Endothelial cell of umbilical vein (primary cell): ENCODE measurements around the gene DIP2C. TPM values are rescaled to one million over a fixed set of nuclear protein-coding genes. Genes with fewer than 3 reads are reported as not detected.

ENCODE experiments used
- BruUV-seq: library from RNA; stranded (reverse); fragments of 400-500 nt; replicated peaks from 2 replicates; lab custom pipeline; 2021; lab: Mats Ljungman, UMichigan
- CTCF ChIA-PET: fragments of 300-600, 350-600 bp; sonication (Branson Sonifier 250); formaldehyde crosslinking; loops from one replicate; lab custom pipeline; 2021; ENCODE audit warnings: antibody characterized with exemption, inconsistent platforms; lab: Charles Lee
- POLR2A ChIA-PET: fragments of 300-600, 350-600 bp; sonication (Branson Sonifier 250); formaldehyde crosslinking; loops from one replicate; lab custom pipeline; 2021; ENCODE audit warnings: antibody characterized with exemption, inconsistent platforms; lab: Charles Lee
- DNase-seq: peaks from one replicate; pipeline ENCODE4 v3.0.0-alpha.2; 2011; ENCODE audit warnings: low read depth, low spot score
- FAIRE-seq: peaks from 2 replicates; lab custom pipeline; 2011; peaks lifted over from hg19 to GRCh38; lab: Jason Lieb, UNC
- H2AFZ ChIP-seq: 2 replicates; pipeline ENCODE4 v1.6.0; 2012; ENCODE audit warnings: low read depth, low read length, control low read depth, inconsistent platforms
- H3K27ac ChIP-seq: 2 replicates; pipeline ENCODE4 v1.5.1; 2011; ENCODE audit warnings: low read depth, mild to moderate bottlenecking, control low read depth, low read length, moderate library complexity; ENCODE audit not compliant: insufficient read depth
- H3K27me3 ChIP-seq, 2 experiments: 2 replicates each; pipeline versions ENCODE4 v1.6.0 to v1.6.1; 2011; ENCODE audit warnings: low read length in 2 of 2, mixed read lengths in 1 of 2; ENCODE audit not compliant: control insufficient read depth in 2 of 2, insufficient read depth in 2 of 2
- H3K36me3 ChIP-seq, 2 experiments: 2 replicates in 1 of 2; 3 replicates in 1 of 2; pipeline ENCODE4 v1.5.1; 2011; ENCODE audit warnings: low read length in 2 of 2, mild to moderate bottlenecking in 1 of 2, moderate library complexity in 1 of 2; ENCODE audit not compliant: control insufficient read depth in 2 of 2, insufficient read depth in 2 of 2; ENCODE audit errors: extremely low read depth in 1 of 2
- H3K4me1 ChIP-seq: 3 replicates; pipeline ENCODE4 v1.5.1; 2011; ENCODE audit warnings: mild to moderate bottlenecking, low read length; ENCODE audit not compliant: control insufficient read depth, insufficient read depth; ENCODE audit errors: extremely low read depth
- H3K4me2 ChIP-seq: 2 replicates; pipeline ENCODE4 v1.6.1; 2011; ENCODE audit warnings: low read length, control low read depth, mixed read lengths; ENCODE audit not compliant: insufficient read depth
- H3K4me3 ChIP-seq, 3 experiments: fragments of 200-600 bp in 1 of 3; sonication (generic), shearing (Covaris generic) in 1 of 3; replicated peaks in 1 of 3; 2 replicates each; pipeline ENCODE4 v1.5.1; 2011 to 2016; ENCODE audit warnings: control low read depth in 3 of 3, low read length in 3 of 3, mild to moderate bottlenecking in 2 of 3, inconsistent platforms in 1 of 3, low read depth in 1 of 3, moderate library complexity in 1 of 3; ENCODE audit not compliant: insufficient read depth in 1 of 3
- H3K79me2 ChIP-seq: 2 replicates; pipeline ENCODE4 v1.6.0; 2012; ENCODE audit warnings: low read length, inconsistent platforms; ENCODE audit not compliant: control insufficient read depth, insufficient read depth
- H3K9ac ChIP-seq: replicated peaks from 2 replicates; pipeline ENCODE3; 2011; ENCODE audit warnings: low read length, control low read depth; ENCODE audit not compliant: insufficient read depth; ENCODE audit errors: extremely low read depth
- H3K9me1 ChIP-seq: replicated peaks from 3 replicates; pipeline ENCODE4 v1.6.0; 2011; ENCODE audit warnings: mild to moderate bottlenecking, low read length; ENCODE audit not compliant: control insufficient read depth, insufficient read depth; ENCODE audit errors: extremely low read depth
- H3K9me3 ChIP-seq: replicated peaks from 2 replicates; pipeline ENCODE4 v1.5.1; 2012; ENCODE audit warnings: low read length, inconsistent platforms; ENCODE audit not compliant: control insufficient read depth, insufficient read depth
- H4K20me1 ChIP-seq: replicated peaks from 2 replicates; pipeline ENCODE3; 2011; ENCODE audit warnings: mild to moderate bottlenecking, low read length; ENCODE audit not compliant: control insufficient read depth, insufficient read depth; ENCODE audit errors: extremely low read depth
- EZH2 ChIP-seq: IDR thresholded peaks from 2 replicates; pipeline ENCODE4 v1.6.1; 2012; ENCODE audit warnings: borderline replicate concordance, low read depth, mild to moderate bottlenecking, moderate library complexity, low read length, inconsistent platforms; ENCODE audit not compliant: severe bottlenecking
- FOS ChIP-seq: IDR thresholded peaks from 2 replicates; pipeline ENCODE4 v1.6.1; 2011; ENCODE audit warnings: mild to moderate bottlenecking, low read length, moderate library complexity, borderline replicate concordance; ENCODE audit not compliant: insufficient read depth
- GATA2 ChIP-seq: IDR thresholded peaks from 2 replicates; pipeline ENCODE4 v1.7.0; 2011; ENCODE audit warnings: low read depth, mild to moderate bottlenecking, moderate library complexity, mixed read lengths, low read length; ENCODE audit not compliant: insufficient read length, insufficient read depth
- JUN ChIP-seq: IDR thresholded peaks from 2 replicates; pipeline ENCODE4 v1.6.1; 2011; ENCODE audit warnings: borderline replicate concordance, low read depth; ENCODE audit not compliant: insufficient read length, insufficient read depth
- MYC ChIP-seq: IDR thresholded peaks from one replicate; pipeline ENCODE4 v1.6.1; 2011; ENCODE audit warnings: mild to moderate bottlenecking, low read depth, low read length
- POLR2A ChIP-seq: IDR thresholded peaks from 2 replicates; pipeline ENCODE4 v1.6.1; 2012; ENCODE audit warnings: low read depth, mild to moderate bottlenecking, control low read depth, low read length
- POLR2AphosphoS5 ChIP-seq: IDR thresholded peaks from 2 replicates; pipeline ENCODE4 v1.6.1; 2012; ENCODE audit warnings: low read depth, mild to moderate bottlenecking, control low read depth, low read length, moderate library complexity; ENCODE audit not compliant: insufficient read depth
- dilution Hi-C: fragments of 300-500 bp; cut with MboI; formaldehyde crosslinking; loops from one replicate; pipeline ENCODE4 v1.15.0; 2019; ENCODE audit warnings: low sequenced_read_pairs; ENCODE audit not compliant: extremely low pct_ligation_motif_present
- intact Hi-C: fragments of 100-400 bp; cut with micrococcal nuclease; formaldehyde crosslinking; loops from one replicate; pipeline ENCODE4 v1.10.0; 2022
- polyA plus RNA-seq, 4 experiments: library from polyadenylated mRNA; depleted of rRNA in 3 of 4; stranded (reverse) in 3 of 4; unstranded in 1 of 4; fragments of >200 nt; gene quantifications; 2 replicates each; pipeline versions ENCODE4 v1.2.1 to v1.2.3, GENCODE V29; 2011 to 2012; ENCODE audit warnings: missing spikeins in 1 of 4
- total RNA-seq: library from RNA; stranded (reverse); gene quantifications from 2 replicates; pipeline ENCODE4 v1.2.3, GENCODE V29; 2021
- TF ChIP-seq, protein P1 (sequence below), 2 donors: IDR thresholded peaks; 1 replicate in 1 of 2; 2 replicates in 1 of 2; pipeline ENCODE4 v1.5.1; 2011; ENCODE audit warnings: low read length in 2 of 2, mild to moderate bottlenecking in 2 of 2, moderate library complexity in 2 of 2, control low read depth in 1 of 2, inconsistent platforms in 1 of 2, low read depth in 1 of 2; ENCODE audit not compliant: insufficient read depth in 1 of 2; ENCODE audit errors: extremely low read depth in 1 of 2
- TF ChIP-seq, protein P2 (sequence below): IDR thresholded peaks from 2 replicates; pipeline ENCODE4 v1.6.1; 2011; ENCODE audit not compliant: insufficient read depth, insufficient read length

DIP2C gene
- total and polyA plus RNA-seq, 2 donors (not counting 3 experiments of a cell fraction or from before 2014, with no cell fraction given): 3.6 to 10.7 TPM

DNA sequence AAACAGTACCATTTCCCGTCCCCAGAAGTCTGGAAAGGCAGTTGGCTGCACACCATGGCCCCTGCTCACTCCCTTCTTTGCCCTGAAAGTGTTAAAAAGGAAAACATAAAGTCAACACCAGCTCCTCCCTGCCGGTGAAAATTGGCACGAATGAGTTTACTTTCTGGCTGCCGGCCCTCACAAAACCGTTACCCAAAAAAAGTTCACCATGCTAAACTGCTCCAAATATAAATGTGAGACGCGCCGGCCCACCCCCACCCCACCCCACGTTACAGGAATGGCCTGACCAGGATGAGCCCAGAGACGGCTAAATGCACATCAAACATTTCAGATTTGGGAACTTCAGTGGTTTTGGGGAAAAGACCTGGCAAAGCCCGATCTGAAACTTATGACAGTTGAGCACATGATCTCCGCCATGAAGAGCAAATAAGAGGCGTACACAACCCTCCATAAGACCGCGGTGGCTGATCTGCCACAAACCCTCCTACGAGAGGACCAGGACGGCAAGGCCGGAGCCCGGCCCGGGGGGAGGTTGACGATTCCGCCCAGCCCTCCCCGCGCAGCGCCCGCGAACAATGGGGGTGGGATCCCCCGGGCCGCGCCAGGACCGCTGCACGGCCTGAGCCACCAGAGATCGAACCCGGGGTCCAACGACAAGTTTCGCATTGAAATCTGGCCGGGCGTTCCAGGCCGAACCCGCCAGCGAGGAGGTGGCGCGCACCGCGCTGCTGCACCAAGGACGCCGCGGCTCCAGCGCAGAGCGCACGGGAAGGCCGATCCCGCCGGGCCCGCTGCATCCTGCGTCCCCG is 952 bp downstream of the DIP2C start:
- Histone ChIP-seq H3K79me2 (no peaks in the 10 kb centered on the region), H3K4me2 (peak overlapping the region; percentile 50), H3K27me3 (peaks cover 2 to 3% of the 10 kb centered on the region in 2 experiments), H2AFZ (peak overlapping the region; percentile 37), H3K4me3 (peak overlapping the region; percentile 47 to 73 (median 57)), H3K36me3 (no peaks in the 10 kb centered on the region), H3K9me1 (no peaks in the 10 kb centered on the region), H3K9me3 (no peaks in the 10 kb centered on the region), H3K4me1 (peaks cover 6% of the 10 kb centered on the region), H3K27ac (no peak overlapping the region), H3K9ac (peak overlapping the region; percentile 41), H4K20me1 (no peaks in the 10 kb centered on the region)
- TF ChIP-seq JUN: no peak
- TF ChIP-seq FOS: no peak
- no peak for TF ChIP-seq GATA2
- no peak for TF ChIP-seq POLR2AphosphoS5
- TF ChIP-seq, protein P1, sequence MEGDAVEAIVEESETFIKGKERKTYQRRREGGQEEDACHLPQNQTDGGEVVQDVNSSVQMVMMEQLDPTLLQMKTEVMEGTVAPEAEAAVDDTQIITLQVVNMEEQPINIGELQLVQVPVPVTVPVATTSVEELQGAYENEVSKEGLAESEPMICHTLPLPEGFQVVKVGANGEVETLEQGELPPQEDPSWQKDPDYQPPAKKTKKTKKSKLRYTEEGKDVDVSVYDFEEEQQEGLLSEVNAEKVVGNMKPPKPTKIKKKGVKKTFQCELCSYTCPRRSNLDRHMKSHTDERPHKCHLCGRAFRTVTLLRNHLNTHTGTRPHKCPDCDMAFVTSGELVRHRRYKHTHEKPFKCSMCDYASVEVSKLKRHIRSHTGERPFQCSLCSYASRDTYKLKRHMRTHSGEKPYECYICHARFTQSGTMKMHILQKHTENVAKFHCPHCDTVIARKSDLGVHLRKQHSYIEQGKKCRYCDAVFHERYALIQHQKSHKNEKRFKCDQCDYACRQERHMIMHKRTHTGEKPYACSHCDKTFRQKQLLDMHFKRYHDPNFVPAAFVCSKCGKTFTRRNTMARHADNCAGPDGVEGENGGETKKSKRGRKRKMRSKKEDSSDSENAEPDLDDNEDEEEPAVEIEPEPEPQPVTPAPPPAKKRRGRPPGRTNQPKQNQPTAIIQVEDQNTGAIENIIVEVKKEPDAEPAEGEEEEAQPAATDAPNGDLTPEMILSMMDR (IDR thresholded peaks at IDR 0.05; ENCODE audit: extremely low read depth in 1 of 2, insufficient read depth in 1 of 2, low read depth in 1 of 2, low read length in 2 of 2): no peak
- no peak for TF ChIP-seq POLR2A
- TF ChIP-seq, protein P2, sequence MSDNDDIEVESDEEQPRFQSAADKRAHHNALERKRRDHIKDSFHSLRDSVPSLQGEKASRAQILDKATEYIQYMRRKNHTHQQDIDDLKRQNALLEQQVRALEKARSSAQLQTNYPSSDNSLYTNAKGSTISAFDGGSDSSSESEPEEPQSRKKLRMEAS: no peak
- no peak for TF ChIP-seq MYC
- no peak for TF ChIP-seq EZH2
- POLR2A ChIA-PET: no interaction called here
- dilution Hi-C loops (no loop called here), intact Hi-C loops (loop anchor here (1.0 kb wide), 1 partner anchor 177 kb away; no protein-coding TSS in a partner anchor)
- DNase-seq: peak; percentile 30
- no TSS peak for BruUV-seq
- FAIRE-seq: peak; percentile 67
- CTCF ChIA-PET: interaction anchor here (1.6 kb wide), 1 partner anchor 11 kb away, joined by 3 read pairs; no protein-coding TSS in a partner anchor
